A549 (cell line): Measurements from ENCODE around the gene DCUN1D5. TPM values are rescaled to one million over a fixed set of nuclear protein-coding genes. Genes with fewer than 3 reads are reported as not detected.

Experiments used
- ATAC-seq, 2 experiments: fragments of 200-7000 bp in 1 of 2; fragments of >200 bp in 1 of 2; cut with Nextera tagmentation in 1 of 2; cut with Tn5 transposase in 1 of 2; 3 replicates each; pipeline versions ENCODE4 v1.8.0 to v1.9.1; 2018 to 2020; ENCODE audit warnings: mild to moderate bottlenecking in 1 of 2, moderate library complexity in 1 of 2
- CTCF ChIA-PET: fragments of 300-600 bp; sonication (Branson Sonifier 250); formaldehyde crosslinking; extraction: SDS; loops from one replicate; lab custom pipeline; 2021; ENCODE audit warnings: antibody characterized with exemption, inconsistent platforms; lab: Yijun Ruan, JAX
- POLR2A ChIA-PET: fragments of 350-600 bp; formaldehyde crosslinking; extraction: SDS; loops from one replicate; lab custom pipeline; 2021; ENCODE audit warnings: antibody characterized with exemption, inconsistent platforms; lab: Yijun Ruan, JAX
- DNase-seq, 2 experiments: peaks; one replicate each; pipeline versions ENCODE4 v3.0.0 to v3.0.0-alpha.2; 2011 to 2016; ENCODE audit warnings: low read depth in 1 of 2, low spot score in 1 of 2
- FAIRE-seq: peaks from 2 replicates; lab custom pipeline; 2011; peaks lifted over from hg19 to GRCh38; lab: Jason Lieb, UNC
- H3K27ac ChIP-seq, 2 experiments: fragments of >200 bp; sonication (Bioruptor Twin); formaldehyde crosslinking; 3 replicates each; pipeline ENCODE4 v1.5.1; 2016 to 2017
- H3K4me1 ChIP-seq: fragments of >200 bp; sonication (Bioruptor Twin); formaldehyde crosslinking; 3 replicates; pipeline ENCODE4 v1.6.1; 2016
- H3K4me2 ChIP-seq: fragments of >200 bp; sonication (Bioruptor Twin); formaldehyde crosslinking; 3 replicates; pipeline ENCODE4 v1.6.1; 2016
- H3K4me3 ChIP-seq: fragments of >200 bp; sonication (Bioruptor Twin); formaldehyde crosslinking; 3 replicates; pipeline ENCODE4 v1.5.1; 2016
- H3K9me3 ChIP-seq: fragments of >200 bp; sonication (Bioruptor Twin); formaldehyde crosslinking; 3 replicates; pipeline ENCODE4 v1.6.1; 2016
- CEBPB ChIP-seq, 2 experiments: fragments of >200 bp in 1 of 2; sonication (Bioruptor Twin) in 1 of 2; formaldehyde crosslinking in 1 of 2; IDR thresholded peaks; 2 replicates each; pipeline ENCODE4 v1.6.1; 2012 to 2016
- ELK1 ChIP-seq: fragments of 150-350 bp; IDR thresholded peaks from 2 replicates; pipeline ENCODE4 v1.6.1; 2014; ENCODE audit warnings: low read depth, mild to moderate bottlenecking, low read length
- EP300 ChIP-seq, 2 experiments: fragments of >200 bp; sonication (Bioruptor Twin); formaldehyde crosslinking; IDR thresholded peaks; 2 replicates in 1 of 2; 3 replicates in 1 of 2; pipeline ENCODE4 v1.6.1; 2016 to 2017
- GATA3 ChIP-seq: IDR thresholded peaks from 2 replicates; pipeline ENCODE4 v1.6.1; 2012; ENCODE audit warnings: borderline replicate concordance
- HEYL ChIP-seq: fragments of 250-450 bp; sonication (Bioruptor Pico); IDR thresholded peaks from 2 replicates; pipeline ENCODE4 v1.8.0; 2021; ENCODE audit warnings: mild to moderate bottlenecking, moderate library complexity
- MAFK ChIP-seq: fragments of 450-650 bp; IDR thresholded peaks from 2 replicates; pipeline ENCODE4 v1.6.1; 2014; ENCODE audit not compliant: partially characterized antibody
- MAZ ChIP-seq: fragments of 150-350 bp; IDR thresholded peaks from 2 replicates; pipeline ENCODE4 v1.6.1; 2014; ENCODE audit warnings: antibody characterized with exemption, low read depth, low read length, borderline replicate concordance
- NR3C1 ChIP-seq: fragments of >200 bp; sonication (Bioruptor Twin); formaldehyde crosslinking; IDR thresholded peaks from 3 replicates; pipeline ENCODE4 v1.6.1; 2017
- POLR2A ChIP-seq: IDR thresholded peaks from 2 replicates; pipeline ENCODE4 v1.6.1; 2012; ENCODE audit warnings: mild to moderate bottlenecking, low read length
- SREBF2 ChIP-seq: fragments of 450-650 bp; IDR thresholded peaks from 2 replicates; pipeline ENCODE4 v1.6.1; 2014; ENCODE audit warnings: mild to moderate bottlenecking, moderate library complexity
- TFCP2L1 ChIP-seq: fragments of 250-450 bp; sonication (Bioruptor Pico); IDR thresholded peaks from 2 replicates; pipeline ENCODE4 v1.5.0; 2021; ENCODE audit warnings: mild to moderate bottlenecking
- WGBS: methylation state at CpG from one replicate; pipeline ENCODE4 v1.1.6; 2017; ENCODE audit errors: missing lambda C conversion rate; 5-methylcytosine and 5-hydroxymethylcytosine counted together
- polyA plus RNA-seq, 4 experiments: library from polyadenylated mRNA; depleted of rRNA in 3 of 4; stranded (reverse); fragments of >200 nt; fragmentation: RNase III in 1 of 4; extraction: RNeasy Plus Mini Kit Qiagen cat#74134 plus additional on column Dnase treatment in 1 of 4; gene quantifications; 2 replicates in 3 of 4; 3 replicates in 1 of 4; pipeline ENCODE4 v1.2.3, GENCODE V29; 2011 to 2017

Gene DCUN1D5
- polyA plus RNA-seq, 2 of the 4 experiments (the other 2 are of a cell fraction) = 48.9 to 78.0 TPM

GRCh38 chr11:103016031-103016430, 75.9 kb downstream of the DCUN1D5 start (continued):
- TF ChIP-seq MAZ = no peak
- TF ChIP-seq NR3C1 = no peak
- no peak for TF ChIP-seq HEYL
- no peak for TF ChIP-seq GATA3
- TF ChIP-seq SREBF2 = no peak
- TF ChIP-seq CEBPB (IDR thresholded peaks at IDR 0.05) = no peak

GRCh38 chr11:103013421-103013820, 78.5 kb downstream of the DCUN1D5 start:
- H3K4me3 ChIP-seq = no peak overlapping the region
- no peak for FAIRE-seq
- no peaks in the 10 kb centered on the region for H3K4me1 ChIP-seq
- no peak overlapping the region for H3K27ac ChIP-seq
- CTCF ChIA-PET = interaction anchor here (1.1 kb wide), 1 partner anchor 22 kb away, joined by 3 read pairs; no protein-coding TSS in a partner anchor
- DNase-seq = no peak
- H3K4me2 ChIP-seq = no peak overlapping the region
- ATAC-seq = no peak
- no peaks in the 10 kb centered on the region for H3K9me3 ChIP-seq
- TF ChIP-seq ELK1 (no peak), MAFK (no peak), TFCP2L1 (CRISPR knock-in tag) (no peak), POLR2A (no peak), EP300 (IDR thresholded peaks at IDR 0.05) (no peak), SREBF2 (no peak)
- TF ChIP-seq, all 56 proteins: peak for 0
- 68% methylated on average over 1 of the region's 1 CpG for WGBS
- POLR2A ChIA-PET = no interaction called here

Other genes starting within 250 kb of the DCUN1D5 start
- gene MMP3, start 248.6 kb downstream of the DCUN1D5 start, polyA plus RNA-seq (2011; rRNA removed) = 0.04 TPM in 1 of 2 replicates, not detected in the other
- gene MMP3, start 248.6 kb downstream of the DCUN1D5 start, polyA plus RNA-seq (2017; fragmentation: RNase III; extraction: RNeasy Plus Mini Kit Qiagen cat#74134 plus additional on column Dnase treatment) = not detected in 3 replicates
- not detected in 2 replicates for gene MMP12, start 217.2 kb downstream of the DCUN1D5 start, polyA plus RNA-seq (2011; rRNA removed)
- not detected in 3 replicates for gene MMP12, start 217.2 kb downstream of the DCUN1D5 start, polyA plus RNA-seq (2017; fragmentation: RNase III; extraction: RNeasy Plus Mini Kit Qiagen cat#74134 plus additional on column Dnase treatment)
- 0.04 TPM in 1 of 2 replicates, not detected in the other for gene MMP13, start 136.4 kb downstream of the DCUN1D5 start, polyA plus RNA-seq (2011; rRNA removed)
- not detected in 3 replicates for gene MMP13, start 136.4 kb downstream of the DCUN1D5 start, polyA plus RNA-seq (2017; fragmentation: RNase III; extraction: RNeasy Plus Mini Kit Qiagen cat#74134 plus additional on column Dnase treatment)
- 13.3 and 14.8 TPM in 2 replicates for gene DYNC2H1, start 17.3 kb upstream of the DCUN1D5 start, polyA plus RNA-seq (2011; rRNA removed)
- 4.9 to 6.0 TPM (median 5.2 TPM) in 3 replicates for gene DYNC2H1, start 17.3 kb upstream of the DCUN1D5 start, polyA plus RNA-seq (2017; fragmentation: RNase III; extraction: RNeasy Plus Mini Kit Qiagen cat#74134 plus additional on column Dnase treatment)